ENCODE results near the gene EXOSC2.
A peak's percentile ranks its signal among the peaks of the same experiment; 100 is the strongest.
"Not testable (repeated sequence)": the region's sequence is repeated elsewhere in the genome, so short reads cannot be mapped to it uniquely, and the experiment has no call there.

EXOSC2 gene

GRCh38 chr9:130668196-130668595 is 25.4 kb upstream of the EXOSC2 start:
- DNase-seq (ENCODE audit: low spot score), result no peak

- no peak for DNase-seq (ENCODE audit: low spot score)
Measured at GRCh38 chr9:130668659-130669058, 24.9 kb upstream of the EXOSC2 start.

GRCh38 chr9:130669965-130670364 is 23.6 kb upstream of the EXOSC2 start:
- no peak for DNase-seq (ENCODE audit: low spot score)

GRCh38 chr9:130670644-130671043 is 22.9 kb upstream of the EXOSC2 start:
- no peak for DNase-seq (ENCODE audit: low spot score)

- DNase-seq (ENCODE audit: low spot score), result no peak
Measured at GRCh38 chr9:130672466-130672865, 21.1 kb upstream of the EXOSC2 start.

- DNase-seq (ENCODE audit: low spot score), result no peak
Measured at GRCh38 chr9:130672933-130673615, 20.5 kb upstream of the EXOSC2 start.

- no peak for DNase-seq (ENCODE audit: low spot score)
Measured at GRCh38 chr9:130675396-130675795, 18.2 kb upstream of the EXOSC2 start.

GRCh38 chr9:130677252-130677651 is 16.3 kb upstream of the EXOSC2 start:
- DNase-seq (ENCODE audit: low spot score), result no peak

GRCh38 chr9:130680836-130681768 is 12.5 kb upstream of the EXOSC2 start:
- DNase-seq (ENCODE audit: low spot score), result peak; percentile 97

GRCh38 chr9:130681769-130682420 is 11.7 kb upstream of the EXOSC2 start:
- DNase-seq (ENCODE audit: low spot score), result no peak

- peak; percentile 88 for DNase-seq (ENCODE audit: low spot score)
Measured at GRCh38 chr9:130682421-130683121, 11.0 kb upstream of the EXOSC2 start.

GRCh38 chr9:130685104-130685503 is 8.5 kb upstream of the EXOSC2 start:
- DNase-seq (ENCODE audit: low spot score), result no peak

GRCh38 chr9:130685945-130686344 is 7.6 kb upstream of the EXOSC2 start:
- DNase-seq (ENCODE audit: low spot score), result not testable (repeated sequence)

GRCh38 chr9:130687615-130688014 is 6.0 kb upstream of the EXOSC2 start:
- no peak for DNase-seq (ENCODE audit: low spot score)

- no peak for DNase-seq (ENCODE audit: low spot score)
Measured at GRCh38 chr9:130688072-130688471, 5.5 kb upstream of the EXOSC2 start.

GRCh38 chr9:130689572-130689936 is 4.0 kb upstream of the EXOSC2 start:
- no peak for DNase-seq (ENCODE audit: low spot score)

GRCh38 chr9:130689937-130690700 is 3.5 kb upstream of the EXOSC2 start:
- peak; percentile 95 for DNase-seq (ENCODE audit: low spot score)

GRCh38 chr9:130692321-130692720 is 1.3 kb upstream of the EXOSC2 start:
- no peak for DNase-seq (ENCODE audit: low spot score)

- no peak for DNase-seq (ENCODE audit: low spot score)
Measured at GRCh38 chr9:130693101-130693425, 517 bp upstream of the EXOSC2 start.

- DNase-seq (ENCODE audit: low spot score), result no peak
Measured at GRCh38 chr9:130694205-130694604, 625 bp downstream of the EXOSC2 start.

GRCh38 chr9:130696139-130696650 is 2.6 kb downstream of the EXOSC2 start:
- DNase-seq (ENCODE audit: low spot score), result no peak

Measured in AG08396 (cell line).